PC-3 (cell line): ENCODE results near the gene PRMT9. TPM values are rescaled to one million over a fixed set of nuclear protein-coding genes. Genes with fewer than 3 reads are reported as not detected.

Source experiments
- ATAC-seq: fragments of 200-7000 bp; cut with Tn5 transposase; 2 replicates; pipeline ENCODE4 v1.9.1; 2020; ENCODE audit warnings: mild to moderate bottlenecking, moderate library complexity
- BruUV-seq: library from RNA; stranded (reverse); fragments of 400-500 nt; replicated peaks from 2 replicates; lab custom pipeline; 2021; lab: Mats Ljungman, UMichigan
- CTCF ChIA-PET: fragments of 300-600 bp; sonication (Branson Sonifier 250); formaldehyde crosslinking; loops from one replicate; lab custom pipeline; 2022; ENCODE audit warnings: antibody characterized with exemption; lab: Charles Lee
- POLR2A ChIA-PET: fragments of 300-600 bp; sonication (Branson Sonifier 250); formaldehyde crosslinking; loops from one replicate; lab custom pipeline; 2022; ENCODE audit warnings: antibody characterized with exemption; ENCODE audit not compliant: unreplicated experiment; lab: Charles Lee
- DNase-seq: peaks from one replicate; pipeline ENCODE4 v3.0.0-alpha.2; 2015
- H2AFZ ChIP-seq: fragments of 300-600 bp; sonication (generic); 2 replicates; pipeline ENCODE4 v1.6.0; 2016; ENCODE audit warnings: antibody characterized with exemption, low read length
- H3F3A ChIP-seq: fragments of 300-600 bp; sonication (generic); one replicate; pipeline ENCODE4 v1.6.0; 2017; ENCODE audit warnings: antibody characterized with exemption, low read length, control low read depth, mild to moderate bottlenecking; ENCODE audit not compliant: unreplicated experiment
- H3K27ac ChIP-seq: fragments of 300-600 bp; sonication (generic); 2 replicates; pipeline ENCODE4 v1.5.1; 2016; ENCODE audit warnings: mild to moderate bottlenecking, low read length
- H3K27me3 ChIP-seq: fragments of 300-600 bp; sonication (generic); 2 replicates; pipeline ENCODE4 v1.6.1; 2016; ENCODE audit warnings: low read length, mixed read lengths
- H3K36me3 ChIP-seq: fragments of 300-600 bp; sonication (generic); 2 replicates; pipeline ENCODE4 v1.6.1; 2016; ENCODE audit warnings: low read depth, mixed run types, low read length, mixed read lengths
- H3K4me1 ChIP-seq: fragments of 300-600 bp; sonication (generic); 2 replicates; pipeline ENCODE4 v1.5.1; 2016; ENCODE audit warnings: low read length; ENCODE audit not compliant: insufficient read depth
- H3K4me2 ChIP-seq: fragments of 300-600 bp; sonication (generic); 2 replicates; pipeline ENCODE4 v1.6.0; 2016; ENCODE audit warnings: low read length
- H3K4me3 ChIP-seq: fragments of 300-600 bp; sonication (generic); 2 replicates; pipeline ENCODE4 v1.5.1; 2016; ENCODE audit warnings: mild to moderate bottlenecking, low read length, mixed read lengths
- H3K79me2 ChIP-seq: fragments of 300-600 bp; sonication (generic); 2 replicates; pipeline ENCODE4 v1.6.1; 2017; ENCODE audit warnings: low read length, mixed read lengths
- H3K9ac ChIP-seq: fragments of 300-600 bp; sonication (generic); 2 replicates; pipeline ENCODE4 v1.6.0; 2016; ENCODE audit warnings: mild to moderate bottlenecking, low read length
- H3K9me2 ChIP-seq: fragments of 300-600 bp; sonication (generic); replicated peaks from 2 replicates; pipeline ENCODE4 v1.6.1; 2016; ENCODE audit warnings: mixed run types, low read length, mixed read lengths
- H3K9me3 ChIP-seq: fragments of 300-600 bp; sonication (generic); 2 replicates; pipeline ENCODE4 v1.6.1; 2016; ENCODE audit warnings: low read length, mixed read lengths
- H4K20me1 ChIP-seq: fragments of 300-600 bp; sonication (generic); 2 replicates; pipeline ENCODE4 v1.6.1; 2016; ENCODE audit warnings: low read length, mixed read lengths
- EZH2 ChIP-seq: fragments of 300-600 bp; sonication (generic); IDR thresholded peaks from one replicate; pipeline ENCODE4 v1.6.1; 2017; ENCODE audit warnings: antibody characterized with exemption, mild to moderate bottlenecking, low read length; ENCODE audit not compliant: unreplicated experiment
- EZH2phosphoT487 ChIP-seq: fragments of 300-600 bp; sonication (generic); IDR thresholded peaks from 2 replicates; pipeline ENCODE4 v1.6.1; 2018; ENCODE audit warnings: mild to moderate bottlenecking, antibody characterized with exemption, low read length, borderline replicate concordance
- intact Hi-C: fragments of 100-400 bp; cut with micrococcal nuclease; formaldehyde crosslinking; loops from 2 replicates; pipeline ENCODE4 v1.9.0; 2023
- total RNA-seq: library from RNA; depleted of rRNA; stranded (reverse); fragments of >200 nt; gene quantifications from 2 replicates; pipeline ENCODE4 v1.2.3, GENCODE V29; 2014
- TF ChIP-seq, protein P1 (sequence below): fragments of 300-600 bp; sonication (generic); conservative IDR thresholded peaks from 2 replicates; pipeline ENCODE4 v1.5.1; 2017; ENCODE audit warnings: antibody characterized with exemption, low read depth, mild to moderate bottlenecking, low read length

Gene PRMT9
- total RNA-seq, 1 experiment from 2014 or later, result 6.5 TPM

DNA sequence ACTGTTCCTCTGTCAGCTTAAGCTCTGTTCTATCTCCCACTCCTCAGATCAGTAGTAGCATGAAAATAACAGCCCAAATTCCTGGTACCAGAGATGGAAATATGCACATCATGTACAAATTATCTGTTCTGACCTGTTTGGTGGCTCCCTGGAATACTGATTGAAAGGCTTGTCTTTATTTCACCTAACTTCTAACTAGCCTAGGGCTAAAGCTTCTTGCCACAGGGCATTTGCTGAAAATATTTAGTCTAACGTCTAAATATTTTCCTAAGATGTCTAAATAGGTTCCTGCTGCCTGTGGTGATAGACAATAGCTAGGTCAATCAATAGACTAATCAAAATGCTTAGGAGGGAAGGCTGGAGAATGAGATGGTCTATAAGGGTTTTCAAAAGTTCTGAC is 12.9 kb upstream of the PRMT9 start:
- no peaks in the 10 kb centered on the region for H3F3A ChIP-seq
- H3K4me1 ChIP-seq, result no peaks in the 10 kb centered on the region
- no peak overlapping the region for H3K4me3 ChIP-seq
- no peaks in the 10 kb centered on the region for H3K9me2 ChIP-seq
- H3K9me3 ChIP-seq, result no peaks in the 10 kb centered on the region
- H2AFZ ChIP-seq, result no peak overlapping the region
- H3K4me2 ChIP-seq, result no peak overlapping the region
- TF ChIP-seq, protein P1, sequence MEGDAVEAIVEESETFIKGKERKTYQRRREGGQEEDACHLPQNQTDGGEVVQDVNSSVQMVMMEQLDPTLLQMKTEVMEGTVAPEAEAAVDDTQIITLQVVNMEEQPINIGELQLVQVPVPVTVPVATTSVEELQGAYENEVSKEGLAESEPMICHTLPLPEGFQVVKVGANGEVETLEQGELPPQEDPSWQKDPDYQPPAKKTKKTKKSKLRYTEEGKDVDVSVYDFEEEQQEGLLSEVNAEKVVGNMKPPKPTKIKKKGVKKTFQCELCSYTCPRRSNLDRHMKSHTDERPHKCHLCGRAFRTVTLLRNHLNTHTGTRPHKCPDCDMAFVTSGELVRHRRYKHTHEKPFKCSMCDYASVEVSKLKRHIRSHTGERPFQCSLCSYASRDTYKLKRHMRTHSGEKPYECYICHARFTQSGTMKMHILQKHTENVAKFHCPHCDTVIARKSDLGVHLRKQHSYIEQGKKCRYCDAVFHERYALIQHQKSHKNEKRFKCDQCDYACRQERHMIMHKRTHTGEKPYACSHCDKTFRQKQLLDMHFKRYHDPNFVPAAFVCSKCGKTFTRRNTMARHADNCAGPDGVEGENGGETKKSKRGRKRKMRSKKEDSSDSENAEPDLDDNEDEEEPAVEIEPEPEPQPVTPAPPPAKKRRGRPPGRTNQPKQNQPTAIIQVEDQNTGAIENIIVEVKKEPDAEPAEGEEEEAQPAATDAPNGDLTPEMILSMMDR, result no peak
- no peak for TF ChIP-seq EZH2
- no peak for TF ChIP-seq EZH2phosphoT487
- BruUV-seq, result no TSS peak
- ChIA-PET POLR2A (no interaction called here), CTCF (no interaction called here)
- intact Hi-C loops, result no loop called here
- no peaks in the 10 kb centered on the region for H3K36me3 ChIP-seq
- H3K27me3 ChIP-seq, result no peaks in the 10 kb centered on the region
- no peaks in the 10 kb centered on the region for H4K20me1 ChIP-seq
- H3K79me2 ChIP-seq, result no peaks in the 10 kb centered on the region
- no peak for ATAC-seq
- no peak for DNase-seq
- no peak overlapping the region for H3K27ac ChIP-seq
- H3K9ac ChIP-seq, result no peak overlapping the region

DNA sequence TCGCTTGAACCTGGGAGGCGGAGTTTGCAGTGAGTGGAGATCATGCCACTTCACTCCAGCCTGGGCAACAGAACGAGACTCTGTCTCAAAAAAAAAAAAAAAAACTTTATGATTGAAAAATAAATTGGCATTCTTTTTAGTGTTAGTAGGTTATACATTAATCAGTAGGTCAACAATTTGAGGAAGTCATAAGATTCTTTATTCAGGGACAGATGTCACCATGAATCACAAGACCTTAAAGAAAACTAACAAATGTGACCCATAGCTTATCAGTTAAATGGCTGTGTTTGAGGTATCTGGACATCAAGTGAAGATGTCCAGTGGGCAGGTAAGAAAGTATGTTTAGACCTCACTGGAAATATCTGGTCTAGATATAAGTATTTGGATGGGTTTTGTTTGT is 9.3 kb upstream of the PRMT9 start:
- ChIA-PET CTCF (no interaction called here), POLR2A (no interaction called here)
- H3F3A ChIP-seq, result no peaks in the 10 kb centered on the region
- H3K36me3 ChIP-seq, result no peaks in the 10 kb centered on the region
- no peaks in the 10 kb centered on the region for H4K20me1 ChIP-seq
- H3K9me3 ChIP-seq, result no peaks in the 10 kb centered on the region
- H3K4me3 ChIP-seq, result no peak overlapping the region
- TF ChIP-seq, protein P1, result no peak
- TF ChIP-seq EZH2phosphoT487 (no peak), EZH2 (no peak)
- no peaks in the 10 kb centered on the region for H3K9me2 ChIP-seq
- DNase-seq (no peak), ATAC-seq (no peak)
- no TSS peak for BruUV-seq
- no peak overlapping the region for H3K4me2 ChIP-seq
- H3K79me2 ChIP-seq, result no peaks in the 10 kb centered on the region
- H2AFZ ChIP-seq, result no peak overlapping the region
- no peaks in the 10 kb centered on the region for H3K4me1 ChIP-seq
- intact Hi-C loops, result loop anchor here (5.0 kb wide), 1 partner anchor 174 kb away; no protein-coding TSS in a partner anchor
- H3K9ac ChIP-seq, result no peak overlapping the region
- H3K27ac ChIP-seq, result no peak overlapping the region
- no peaks in the 10 kb centered on the region for H3K27me3 ChIP-seq

- Histone ChIP-seq H3K27me3 (no peaks in the 10 kb centered on the region), H3K4me3 (no peak overlapping the region), H3K9me2 (no peaks in the 10 kb centered on the region), H3K4me1 (no peaks in the 10 kb centered on the region), H3F3A (no peaks in the 10 kb centered on the region), H3K36me3 (no peaks in the 10 kb centered on the region), H3K9ac (no peak overlapping the region), H4K20me1 (no peaks in the 10 kb centered on the region), H3K4me2 (no peak overlapping the region), H2AFZ (no peak overlapping the region), H3K79me2 (no peaks in the 10 kb centered on the region), H3K9me3 (no peaks in the 10 kb centered on the region), H3K27ac (no peak overlapping the region)
- ChIA-PET CTCF (no interaction called here), POLR2A (interaction anchor here (0.6 kb wide), 1 partner anchor 153 kb away, joined by 3 read pairs; no protein-coding TSS in a partner anchor)
- ATAC-seq (no peak), DNase-seq (no peak)
- no TSS peak for BruUV-seq
- no peak for TF ChIP-seq EZH2phosphoT487
- no peak for TF ChIP-seq EZH2
- intact Hi-C loops, result loop anchor here (5.0 kb wide), 1 partner anchor 175 kb away; no protein-coding TSS in a partner anchor
These were observed 7.9 kb upstream of the PRMT9 start for GRCh38 chr4:147691820-147692219.
